ENCODE data around the gene TPSAB1. TPM values are rescaled to one million over a fixed set of nuclear protein-coding genes. Genes with fewer than 3 reads are reported as not detected.
A peak's percentile ranks its signal among the peaks of the same experiment; 100 is the strongest.
"Not testable (repeated sequence)": the region's sequence is repeated elsewhere in the genome, so short reads cannot be mapped to it uniquely, and the experiment has no call there.

The TPSAB1 gene
- total RNA-seq, 1 donor from 2014 or later: 103 TPM

DNA sequence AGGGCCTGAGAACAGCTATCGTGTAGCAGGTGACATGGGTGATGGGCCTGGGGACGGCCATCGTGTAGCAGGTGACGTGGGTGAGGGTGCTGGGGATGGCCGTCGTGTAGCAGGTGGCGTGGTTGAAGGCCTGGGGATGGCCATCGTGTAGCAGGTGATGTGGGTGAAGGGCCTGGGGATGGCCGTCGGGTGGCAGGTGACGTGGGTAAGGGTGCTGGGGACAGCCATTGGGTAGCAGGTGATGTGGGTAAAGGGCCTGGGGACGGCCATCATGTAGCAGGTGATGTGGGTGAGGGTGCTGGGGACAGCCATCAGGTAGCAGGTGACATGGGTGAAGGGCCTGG lies 30.8 kb downstream of the TPSAB1 start:
- Histone ChIP-seq H3K27me3 (ENCODE audit: low read depth) (peaks cover 22% of the 10 kb centered on the region), H3K36me3 (no peaks in the 10 kb centered on the region), H3K4me1 (peaks cover 5% of the 10 kb centered on the region), H3K9me3 (no peaks in the 10 kb centered on the region), H3K4me3 (no peak overlapping the region), H3K27ac (no peak overlapping the region)
- ATAC-seq (no peak), DNase-seq (no peak)
- intact Hi-C loops (cut with DNase I): no loop called here
- TF ChIP-seq CTCF (IDR thresholded peaks at IDR 0.05): no peak

GRCh38 chr16:1271724-1272413 lies 31.4 kb downstream of the TPSAB1 start:
- H3K27me3 ChIP-seq (ENCODE audit: low read depth): peaks cover 19% of the 10 kb centered on the region
- ATAC-seq (peak in 1 of 2 donors; percentile 47), DNase-seq (peak; percentile 48)
- H3K36me3 ChIP-seq; H3K27ac ChIP-seq; H3K9me3 ChIP-seq; intact Hi-C loops (cut with DNase I); H3K4me1 ChIP-seq; H3K4me3 ChIP-seq: not testable (repeated sequence)

- no peaks in the 10 kb centered on the region for H3K9me3 ChIP-seq
- no peak overlapping the region for H3K27ac ChIP-seq
- no peak overlapping the region for H3K4me3 ChIP-seq
- ATAC-seq (no peak), DNase-seq (no peak)
- H3K27me3 ChIP-seq (ENCODE audit: low read depth): peaks cover 25% of the 10 kb centered on the region
- no peak for TF ChIP-seq CTCF (IDR thresholded peaks at IDR 0.05)
- intact Hi-C loops (cut with DNase I): no loop called here
- H3K36me3 ChIP-seq: no peaks in the 10 kb centered on the region
- H3K4me1 ChIP-seq: peaks cover 5% of the 10 kb centered on the region
These were observed 32.1 kb downstream of the TPSAB1 start for GRCh38 chr16:1272453-1273198.

GRCh38 chr16:1273816-1274215 lies 33.3 kb downstream of the TPSAB1 start:
- Histone ChIP-seq H3K36me3 (no peaks in the 10 kb centered on the region), H3K27ac (no peak overlapping the region), H3K4me1 (peaks cover 5% of the 10 kb centered on the region), H3K27me3 (ENCODE audit: low read depth) (peaks cover 34% of the 10 kb centered on the region), H3K9me3 (no peaks in the 10 kb centered on the region), H3K4me3 (no peak overlapping the region)
- ATAC-seq: no peak
- intact Hi-C loops (cut with DNase I): no loop called here
- no peak for DNase-seq
- TF ChIP-seq CTCF (IDR thresholded peaks at IDR 0.05): no peak

DNA sequence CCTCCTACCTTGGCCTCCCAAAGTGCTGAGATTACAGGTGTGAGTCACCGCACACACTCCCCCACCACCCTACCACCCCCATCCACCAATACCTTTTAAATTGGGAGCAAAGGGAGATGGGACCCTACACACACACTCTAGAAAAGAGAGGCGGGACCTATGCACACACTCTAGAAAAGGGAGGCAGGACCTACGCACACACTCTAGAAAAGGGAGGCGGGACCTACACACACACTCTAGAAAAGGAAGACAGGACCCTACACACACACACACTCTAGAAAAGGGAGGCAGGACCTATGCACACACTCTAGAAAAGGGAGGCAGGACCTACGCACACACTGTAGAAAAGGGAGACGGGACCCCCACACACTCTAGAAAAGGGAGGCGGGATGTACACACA lies 34.3 kb downstream of the TPSAB1 start:
- Histone ChIP-seq H3K9me3 (no peaks in the 10 kb centered on the region), H3K4me3 (no peak overlapping the region), H3K36me3 (no peaks in the 10 kb centered on the region), H3K27ac (no peak overlapping the region), H3K27me3 (ENCODE audit: low read depth) (peaks cover 36% of the 10 kb centered on the region), H3K4me1 (peaks cover 5% of the 10 kb centered on the region)
- TF ChIP-seq CTCF (IDR thresholded peaks at IDR 0.05): no peak
- intact Hi-C loops (cut with DNase I): no loop called here
- DNase-seq (no peak), ATAC-seq (no peak)
